OCI-LY1 (cell line): ENCODE measurements around the gene FN3K.

ENCODE experiments used
- H2AFZ ChIP-seq: fragments of 200-600 bp; sonication (generic), shearing (Covaris generic); 2 replicates; pipeline ENCODE4 v1.6.0; 2014; ENCODE audit warnings: antibody characterized with exemption, mild to moderate bottlenecking, low read length
- H3F3A ChIP-seq: fragments of 200-600 bp; sonication (generic), shearing (Covaris generic); 2 replicates; pipeline ENCODE4 v1.6.0; 2014; ENCODE audit warnings: mild to moderate bottlenecking, antibody characterized with exemption, low read length, moderate library complexity; ENCODE audit not compliant: insufficient read depth
- H3K27ac ChIP-seq: fragments of 200-600 bp; sonication (generic); 2 replicates; pipeline ENCODE4 v1.5.1; 2014; ENCODE audit warnings: low read length, mixed run types, mild to moderate bottlenecking, low read depth; ENCODE audit not compliant: poor library complexity, severe bottlenecking
- H3K27me3 ChIP-seq: fragments of 200-600 bp; sonication (generic); 2 replicates; pipeline ENCODE4 v1.6.0; 2014; ENCODE audit warnings: antibody characterized with exemption, mild to moderate bottlenecking, low read length, moderate library complexity; ENCODE audit not compliant: insufficient read depth
- H3K36me3 ChIP-seq: fragments of 200-600 bp; sonication (generic); 2 replicates; pipeline ENCODE4 v1.6.1; 2014; ENCODE audit warnings: mild to moderate bottlenecking, antibody characterized with exemption, low read length, moderate library complexity, mixed read lengths; ENCODE audit not compliant: insufficient read depth
- H3K4me1 ChIP-seq: fragments of 200-600 bp; sonication (generic); 2 replicates; pipeline ENCODE4 v1.5.1; 2014; ENCODE audit warnings: mild to moderate bottlenecking, low read length, moderate library complexity; ENCODE audit not compliant: insufficient read depth, severe bottlenecking
- H3K4me2 ChIP-seq: fragments of 200-600 bp; sonication (generic), shearing (Covaris generic); 2 replicates; pipeline ENCODE4 v1.6.1; 2014; ENCODE audit warnings: low read length
- H3K4me3 ChIP-seq: fragments of 200-600 bp; sonication (generic); 2 replicates; pipeline ENCODE4 v1.5.1; 2014; ENCODE audit warnings: low read length, low read depth, mild to moderate bottlenecking, mixed read lengths; ENCODE audit not compliant: poor library complexity, severe bottlenecking
- H3K79me2 ChIP-seq: fragments of 200-600 bp; shearing (Covaris generic); 2 replicates; pipeline ENCODE4 v1.6.1; 2016; ENCODE audit warnings: mixed run types, low read length, mixed read lengths; ENCODE audit not compliant: insufficient read depth
- H3K9ac ChIP-seq: fragments of 200-600 bp; sonication (generic), shearing (Covaris generic); 2 replicates; pipeline ENCODE4 v1.6.1; 2014; ENCODE audit warnings: mild to moderate bottlenecking, low read length, mixed read lengths
- H3K9me2 ChIP-seq: fragments of 200-600 bp; sonication (generic), shearing (Covaris generic); 2 replicates; pipeline ENCODE4 v1.6.1; 2014; ENCODE audit warnings: low read depth, mild to moderate bottlenecking, low read length, mixed read lengths
- H3K9me3 ChIP-seq: fragments of 200-600 bp; shearing (Covaris generic); 2 replicates; pipeline ENCODE4 v1.6.1; 2014; ENCODE audit warnings: low read length, mixed read lengths
- H4K20me1 ChIP-seq: fragments of 200-600 bp; sonication (generic), shearing (Covaris generic); 2 replicates; pipeline ENCODE4 v1.6.0; 2016; ENCODE audit warnings: mild to moderate bottlenecking, low read length; ENCODE audit not compliant: insufficient read depth
- CTCF ChIP-seq: fragments of 200-600 bp; sonication (generic), shearing (Covaris generic); IDR thresholded peaks from 2 replicates; pipeline ENCODE4 v1.5.1; 2017; ENCODE audit warnings: mild to moderate bottlenecking, antibody characterized with exemption, low read length, moderate library complexity, mixed read lengths
- EZH2 ChIP-seq: fragments of 200-600 bp; sonication (generic), shearing (Covaris generic); IDR thresholded peaks from 2 replicates; pipeline ENCODE4 v1.8.0; 2017; ENCODE audit warnings: borderline replicate concordance, mixed run types, mild to moderate bottlenecking, antibody characterized with exemption, low read length, moderate library complexity, mixed read lengths

The FN3K gene

GRCh38 chr17:82797061-82797460 is 61.6 kb downstream of the FN3K start:
- H3K27me3 ChIP-seq: no peaks in the 10 kb centered on the region
- H3K9me2 ChIP-seq: no peaks in the 10 kb centered on the region
- no peak overlapping the region for H3K9ac ChIP-seq
- H3K27ac ChIP-seq: no peak overlapping the region
- no peaks in the 10 kb centered on the region for H4K20me1 ChIP-seq
- TF ChIP-seq CTCF (no peak), EZH2 (no peak)
- no peaks in the 10 kb centered on the region for H3K79me2 ChIP-seq
- no peak overlapping the region for H3K4me3 ChIP-seq
- peaks cover 28% of the 10 kb centered on the region for H3K36me3 ChIP-seq
- H2AFZ ChIP-seq: no peak overlapping the region
- no peaks in the 10 kb centered on the region for H3F3A ChIP-seq
- no peaks in the 10 kb centered on the region for H3K4me1 ChIP-seq
- no peak overlapping the region for H3K4me2 ChIP-seq
- no peaks in the 10 kb centered on the region for H3K9me3 ChIP-seq

- Histone ChIP-seq H2AFZ (no peak overlapping the region), H3F3A (no peaks in the 10 kb centered on the region), H3K9me2 (no peaks in the 10 kb centered on the region), H4K20me1 (no peaks in the 10 kb centered on the region), H3K27ac (no peak overlapping the region), H3K36me3 (peaks cover 28% of the 10 kb centered on the region), H3K27me3 (no peaks in the 10 kb centered on the region), H3K9ac (no peak overlapping the region), H3K4me2 (no peak overlapping the region), H3K9me3 (no peaks in the 10 kb centered on the region), H3K4me1 (no peaks in the 10 kb centered on the region), H3K4me3 (no peak overlapping the region), H3K79me2 (no peaks in the 10 kb centered on the region)
- TF ChIP-seq CTCF: no peak
- TF ChIP-seq EZH2: no peak
Observed at GRCh38 chr17:82798752-82799151, 63.3 kb downstream of the FN3K start.

GRCh38 chr17:82799591-82799990 is 64.2 kb downstream of the FN3K start:
- H3K9me3 ChIP-seq: no peaks in the 10 kb centered on the region
- no peak for TF ChIP-seq EZH2
- TF ChIP-seq CTCF: no peak
- H3K4me1 ChIP-seq: no peaks in the 10 kb centered on the region
- H3F3A ChIP-seq: no peaks in the 10 kb centered on the region
- H2AFZ ChIP-seq: no peak overlapping the region
- H3K9ac ChIP-seq: no peak overlapping the region
- H3K4me2 ChIP-seq: no peak overlapping the region
- no peak overlapping the region for H3K27ac ChIP-seq
- H3K79me2 ChIP-seq: no peaks in the 10 kb centered on the region
- H3K9me2 ChIP-seq: no peaks in the 10 kb centered on the region
- no peaks in the 10 kb centered on the region for H3K27me3 ChIP-seq
- no peaks in the 10 kb centered on the region for H4K20me1 ChIP-seq
- H3K36me3 ChIP-seq: peaks cover 28% of the 10 kb centered on the region
- no peak overlapping the region for H3K4me3 ChIP-seq
